ENCODE measurements around the gene TRA2B.

Gene TRA2B

DNA sequence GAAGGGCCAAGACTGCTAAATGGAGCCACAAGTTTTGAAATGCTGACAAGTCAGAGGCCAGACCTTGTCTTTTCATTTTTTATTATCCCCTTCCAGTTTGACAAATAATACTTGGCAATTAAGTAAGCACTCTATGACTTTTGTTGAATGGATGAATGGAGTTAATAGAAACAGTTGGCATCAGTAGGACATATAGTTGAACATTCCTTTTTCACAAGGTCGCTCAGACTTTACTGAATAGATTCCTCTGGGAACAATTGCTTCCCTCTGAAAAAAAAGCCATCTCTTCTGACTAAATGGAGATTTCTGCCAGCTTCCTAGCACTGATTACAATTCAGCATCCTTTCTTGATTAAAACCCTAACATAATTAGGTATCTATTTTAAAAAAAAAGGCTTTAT is 53.2 kb downstream of the TRA2B start:
- in situ Hi-C loops (cut with HindIII; ENCODE audit: low sequenced_read_pairs) = no loop called here
- DNase-seq (ENCODE audit: low read depth) = no peak
- no peak overlapping the region for H3K4me3 ChIP-seq (ENCODE audit: low read depth, low read length)
- TF ChIP-seq, protein P1, sequence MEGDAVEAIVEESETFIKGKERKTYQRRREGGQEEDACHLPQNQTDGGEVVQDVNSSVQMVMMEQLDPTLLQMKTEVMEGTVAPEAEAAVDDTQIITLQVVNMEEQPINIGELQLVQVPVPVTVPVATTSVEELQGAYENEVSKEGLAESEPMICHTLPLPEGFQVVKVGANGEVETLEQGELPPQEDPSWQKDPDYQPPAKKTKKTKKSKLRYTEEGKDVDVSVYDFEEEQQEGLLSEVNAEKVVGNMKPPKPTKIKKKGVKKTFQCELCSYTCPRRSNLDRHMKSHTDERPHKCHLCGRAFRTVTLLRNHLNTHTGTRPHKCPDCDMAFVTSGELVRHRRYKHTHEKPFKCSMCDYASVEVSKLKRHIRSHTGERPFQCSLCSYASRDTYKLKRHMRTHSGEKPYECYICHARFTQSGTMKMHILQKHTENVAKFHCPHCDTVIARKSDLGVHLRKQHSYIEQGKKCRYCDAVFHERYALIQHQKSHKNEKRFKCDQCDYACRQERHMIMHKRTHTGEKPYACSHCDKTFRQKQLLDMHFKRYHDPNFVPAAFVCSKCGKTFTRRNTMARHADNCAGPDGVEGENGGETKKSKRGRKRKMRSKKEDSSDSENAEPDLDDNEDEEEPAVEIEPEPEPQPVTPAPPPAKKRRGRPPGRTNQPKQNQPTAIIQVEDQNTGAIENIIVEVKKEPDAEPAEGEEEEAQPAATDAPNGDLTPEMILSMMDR (IDR thresholded peaks at IDR 0.05; ENCODE audit: low read depth, low read length, missing control alignments) = no peak

DNA sequence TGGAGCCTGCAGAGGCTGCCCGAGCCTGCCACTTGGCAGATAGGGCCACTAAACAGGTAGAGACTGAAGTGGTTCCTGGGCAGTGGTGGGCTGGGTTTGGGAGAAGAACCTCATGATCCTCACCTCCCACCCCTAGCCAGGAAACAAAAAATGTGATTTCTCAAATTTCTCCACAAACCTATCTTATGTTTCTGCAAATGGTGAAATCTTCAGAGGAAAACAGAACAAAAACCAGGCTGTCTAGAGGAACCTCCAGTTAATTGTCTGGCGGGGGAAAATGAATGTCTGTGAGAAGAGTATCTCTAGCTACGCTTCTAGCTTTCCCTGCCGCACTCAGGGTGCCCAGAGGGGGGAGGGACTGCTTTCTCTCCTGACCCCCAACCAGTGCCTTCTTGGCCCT is 55.9 kb downstream of the TRA2B start:
- in situ Hi-C loops (cut with HindIII; ENCODE audit: low sequenced_read_pairs) = no loop called here
- H3K4me3 ChIP-seq (ENCODE audit: low read depth, low read length) = no peak overlapping the region
- no peak for DNase-seq (ENCODE audit: low read depth)
- TF ChIP-seq, protein P1 (IDR thresholded peaks at IDR 0.05; ENCODE audit: low read depth, low read length, missing control alignments) = no peak

DNA sequence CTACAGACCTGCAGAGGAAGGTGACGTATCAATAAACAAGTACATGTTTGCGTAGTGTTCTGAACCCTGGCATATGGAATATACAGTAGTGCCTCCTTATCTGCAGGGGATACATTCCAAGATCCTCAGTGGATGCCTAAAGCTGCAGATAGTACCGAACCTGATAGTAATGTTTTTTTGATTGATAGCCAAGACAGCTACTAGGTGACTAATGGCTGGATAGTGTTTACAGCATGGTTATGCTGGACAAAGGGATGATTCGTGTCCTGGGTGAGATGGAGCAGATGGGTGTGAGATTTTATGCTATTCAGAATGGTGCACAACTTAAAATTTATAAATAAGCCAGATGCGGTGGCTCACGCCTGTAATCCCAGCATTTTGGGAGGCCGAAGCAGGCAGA is 57.2 kb downstream of the TRA2B start:
- no peak overlapping the region for H3K4me3 ChIP-seq (ENCODE audit: low read depth, low read length)
- in situ Hi-C loops (cut with HindIII; ENCODE audit: low sequenced_read_pairs) = no loop called here
- no peak for DNase-seq (ENCODE audit: low read depth)
- TF ChIP-seq, protein P1 (IDR thresholded peaks at IDR 0.05; ENCODE audit: low read depth, low read length, missing control alignments) = no peak

DNA sequence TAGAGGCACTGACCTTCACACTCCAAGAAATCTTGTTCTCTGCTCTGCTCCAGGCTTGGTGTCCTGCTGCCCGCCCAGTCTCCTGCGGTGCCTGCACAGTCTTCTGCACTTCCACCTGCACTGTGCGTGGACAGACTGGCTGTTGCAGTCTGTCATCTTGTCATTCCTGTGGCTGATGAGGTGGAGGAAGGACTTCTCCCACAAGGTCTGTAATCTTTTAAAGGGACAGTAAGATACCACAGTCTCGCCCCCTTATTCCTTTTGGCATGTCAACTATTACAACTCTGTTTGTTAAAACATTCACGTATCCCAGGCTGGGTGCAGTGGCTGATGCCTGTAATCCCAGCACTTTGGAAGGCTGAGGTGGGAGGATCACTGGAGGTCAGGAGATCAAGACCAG is 58.9 kb downstream of the TRA2B start:
- TF ChIP-seq, protein P1 (IDR thresholded peaks at IDR 0.05; ENCODE audit: low read depth, low read length, missing control alignments) = no peak
- no peak overlapping the region for H3K4me3 ChIP-seq (ENCODE audit: low read depth, low read length)
- DNase-seq (ENCODE audit: low read depth) = no peak
- in situ Hi-C loops (cut with HindIII; ENCODE audit: low sequenced_read_pairs) = no loop called here

DNA sequence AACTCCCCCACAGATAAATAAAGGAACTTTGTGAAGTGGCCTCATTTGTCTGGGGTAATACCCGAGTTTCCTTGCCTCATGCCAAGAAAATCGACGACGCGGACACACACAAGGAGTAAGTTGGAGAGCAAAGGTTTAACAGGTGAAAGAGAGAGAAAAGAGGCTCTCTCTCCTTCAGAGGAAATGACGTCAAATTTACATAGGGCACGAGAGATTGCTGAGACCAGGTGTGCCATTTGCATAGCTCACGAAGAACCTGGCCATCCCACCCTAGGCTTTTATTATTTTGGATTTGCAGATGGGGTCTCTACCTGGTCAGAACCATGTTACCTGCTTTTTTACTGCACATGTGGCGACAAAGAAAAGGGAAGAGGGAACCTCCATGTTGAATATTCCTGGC is 63.7 kb downstream of the TRA2B start:
- TF ChIP-seq, protein P1 (IDR thresholded peaks at IDR 0.05; ENCODE audit: low read depth, low read length, missing control alignments) = no peak
- H3K4me3 ChIP-seq (ENCODE audit: low read depth, low read length) = no peak overlapping the region
- no peak for DNase-seq (ENCODE audit: low read depth)
- in situ Hi-C loops (cut with HindIII; ENCODE audit: low sequenced_read_pairs) = no loop called here

DNA sequence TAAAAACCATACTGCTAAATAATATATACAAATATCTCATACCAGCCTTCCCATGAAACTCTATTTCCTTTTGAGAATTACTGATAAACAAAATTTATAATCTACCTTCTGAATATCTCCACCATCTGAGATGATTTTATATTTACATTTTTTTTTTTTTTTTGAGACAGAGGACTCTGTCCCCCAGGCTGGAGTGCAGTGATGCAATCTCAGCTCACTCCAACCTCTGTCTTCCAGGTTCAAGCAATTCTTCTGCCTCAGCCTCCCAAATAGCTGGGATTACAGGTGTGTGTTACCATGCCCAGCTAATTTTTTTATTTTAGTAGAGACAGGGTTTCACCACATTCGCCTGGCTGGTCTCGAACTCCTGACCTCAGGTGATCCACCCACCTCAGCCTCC is 70.2 kb downstream of the TRA2B start:
- TF ChIP-seq, protein P1 (IDR thresholded peaks at IDR 0.05; ENCODE audit: low read depth, low read length, missing control alignments) = no peak
- H3K4me3 ChIP-seq (ENCODE audit: low read depth, low read length) = no peak overlapping the region
- in situ Hi-C loops (cut with HindIII; ENCODE audit: low sequenced_read_pairs) = no loop called here
- no peak for DNase-seq (ENCODE audit: low read depth)

DNA sequence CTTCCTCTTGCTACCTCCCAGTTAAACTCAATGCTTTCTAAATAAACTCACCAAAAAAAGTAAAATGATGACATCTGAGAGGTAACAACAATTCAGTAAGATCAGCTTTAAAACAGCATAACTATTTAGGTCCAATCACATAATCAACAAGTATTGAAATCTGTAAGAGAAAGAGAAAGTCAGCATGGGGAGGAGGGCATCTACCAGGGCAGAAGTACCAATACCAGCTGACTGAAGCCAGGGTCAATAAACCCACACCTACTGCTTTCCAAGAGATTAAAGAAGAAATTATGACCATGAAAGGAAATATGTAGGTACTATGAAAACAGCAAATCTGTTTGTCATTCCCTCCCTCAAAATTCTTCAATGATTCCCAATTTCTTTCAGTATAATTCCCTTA is 70.8 kb downstream of the TRA2B start:
- no peak overlapping the region for H3K4me3 ChIP-seq (ENCODE audit: low read depth, low read length)
- in situ Hi-C loops (cut with HindIII; ENCODE audit: low sequenced_read_pairs) = no loop called here
- DNase-seq (ENCODE audit: low read depth) = no peak
- TF ChIP-seq, protein P1 (IDR thresholded peaks at IDR 0.05; ENCODE audit: low read depth, low read length, missing control alignments) = no peak
